GM21786 (cell line): ENCODE data around the gene ZSWIM9.

Experiments used
- ATAC-seq: cut with Tn5 transposase; IDR thresholded peaks from one replicate; pipeline ENCODE4 v1.9.1; 2021; ENCODE audit not compliant: unreplicated experiment

Gene ZSWIM9

GRCh38 chr19:48174445-48175030, 4.1 kb downstream of the ZSWIM9 start:
- no peak for ATAC-seq

- ATAC-seq, result no peak
These were observed 5.1 kb downstream of the ZSWIM9 start for GRCh38 chr19:48175578-48175977.

DNA sequence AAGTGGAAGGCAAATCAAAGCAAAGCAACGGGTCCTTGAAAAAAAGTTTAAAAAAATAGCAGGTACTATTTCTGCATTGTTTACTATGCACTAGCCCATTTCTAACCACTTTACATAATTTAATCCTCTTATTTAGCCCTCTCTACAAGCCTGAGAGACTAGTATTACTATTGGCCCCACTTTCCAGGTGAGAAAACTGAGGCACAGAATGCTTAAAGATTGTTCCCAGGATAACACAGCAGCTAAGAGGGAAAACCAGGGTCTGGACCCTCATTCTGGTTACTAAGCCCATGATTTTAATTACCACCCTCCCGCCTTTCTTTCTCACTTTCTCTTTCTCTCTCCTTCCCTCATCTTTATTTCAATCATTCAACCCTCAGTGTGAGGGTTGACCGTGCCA, 5.7 kb downstream of the ZSWIM9 start:
- ATAC-seq, result no peak

DNA sequence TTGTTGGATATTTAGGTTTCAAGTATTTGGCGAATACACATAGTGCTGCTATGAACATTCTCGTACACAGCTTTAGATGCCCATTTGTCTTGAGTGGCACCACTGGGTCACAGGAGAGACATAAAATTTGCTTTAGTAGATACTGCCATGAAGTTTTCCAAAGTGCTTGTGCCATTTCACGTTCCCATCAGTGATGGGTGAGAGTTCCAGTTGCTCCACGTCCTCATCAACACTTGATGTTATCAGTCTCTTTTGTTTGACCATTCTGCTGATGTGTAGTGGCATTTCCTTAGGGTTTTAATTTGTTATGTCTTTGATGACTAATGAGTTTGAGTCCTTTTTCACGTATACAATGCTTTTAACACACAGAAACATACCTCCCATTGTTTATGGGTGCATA, 11.0 kb downstream of the ZSWIM9 start:
- no peak for ATAC-seq

DNA sequence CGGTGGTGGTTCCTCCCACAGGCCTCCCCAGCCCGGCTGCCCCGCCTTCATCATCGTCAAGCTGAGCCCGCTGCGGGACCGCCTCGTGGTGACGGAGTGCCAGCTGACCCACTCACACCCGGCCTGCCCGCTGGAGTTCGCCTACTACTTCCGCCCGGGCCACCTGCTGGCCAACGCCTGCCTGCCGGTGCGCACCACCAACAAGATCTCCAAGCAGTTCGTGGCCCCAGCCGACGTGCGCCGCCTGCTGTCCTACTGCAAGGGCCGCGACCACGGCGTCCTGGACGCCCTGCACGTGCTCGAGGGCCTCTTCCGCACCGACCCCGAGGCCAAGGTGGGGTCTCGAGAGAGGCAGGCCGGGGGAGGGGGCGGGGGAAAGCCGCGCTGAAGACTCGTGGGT, 12.0 kb downstream of the ZSWIM9 start:
- no peak for ATAC-seq

DNA sequence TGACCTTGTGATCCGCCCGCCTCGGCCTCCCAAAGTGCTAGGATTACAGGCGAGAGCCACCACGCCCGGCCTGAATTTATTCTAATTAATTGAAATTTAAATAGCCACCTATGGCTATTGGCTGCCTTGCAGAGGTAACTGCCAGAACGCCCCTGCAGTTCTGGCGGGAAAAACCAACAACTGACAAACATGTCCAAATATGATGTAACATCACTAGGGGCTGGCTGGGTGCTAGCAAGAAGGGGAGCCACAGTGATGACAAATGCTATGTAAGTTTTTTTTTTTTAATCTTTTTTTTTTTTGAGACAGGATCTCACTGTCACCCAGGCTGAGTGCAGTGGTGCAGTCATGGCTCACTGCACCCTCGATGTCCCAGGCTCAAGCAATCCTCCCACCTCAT, 12.9 kb downstream of the ZSWIM9 start:
- no peak for ATAC-seq

DNA sequence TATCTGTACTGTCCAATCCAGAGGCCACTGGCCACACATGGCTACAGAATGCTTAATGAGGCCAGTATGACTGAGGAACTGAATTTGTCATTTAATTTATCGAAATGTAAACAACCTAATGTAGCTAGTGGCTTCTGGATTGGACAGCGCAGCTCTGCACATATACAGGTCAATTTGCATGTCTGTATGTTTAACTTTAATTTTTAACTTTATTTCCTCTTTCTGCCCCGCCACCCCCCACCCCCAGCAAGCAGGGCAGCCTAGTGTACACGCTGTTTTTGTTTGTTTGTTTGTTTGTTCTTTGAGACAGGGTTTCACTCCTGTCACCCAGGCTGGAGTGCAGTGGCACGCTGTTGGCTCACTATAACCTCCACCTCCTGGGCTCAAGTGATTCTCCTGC, 15.5 kb downstream of the ZSWIM9 start:
- no peak for ATAC-seq

GRCh38 chr19:48186541-48186991, 16.1 kb downstream of the ZSWIM9 start:
- no peak for ATAC-seq

DNA sequence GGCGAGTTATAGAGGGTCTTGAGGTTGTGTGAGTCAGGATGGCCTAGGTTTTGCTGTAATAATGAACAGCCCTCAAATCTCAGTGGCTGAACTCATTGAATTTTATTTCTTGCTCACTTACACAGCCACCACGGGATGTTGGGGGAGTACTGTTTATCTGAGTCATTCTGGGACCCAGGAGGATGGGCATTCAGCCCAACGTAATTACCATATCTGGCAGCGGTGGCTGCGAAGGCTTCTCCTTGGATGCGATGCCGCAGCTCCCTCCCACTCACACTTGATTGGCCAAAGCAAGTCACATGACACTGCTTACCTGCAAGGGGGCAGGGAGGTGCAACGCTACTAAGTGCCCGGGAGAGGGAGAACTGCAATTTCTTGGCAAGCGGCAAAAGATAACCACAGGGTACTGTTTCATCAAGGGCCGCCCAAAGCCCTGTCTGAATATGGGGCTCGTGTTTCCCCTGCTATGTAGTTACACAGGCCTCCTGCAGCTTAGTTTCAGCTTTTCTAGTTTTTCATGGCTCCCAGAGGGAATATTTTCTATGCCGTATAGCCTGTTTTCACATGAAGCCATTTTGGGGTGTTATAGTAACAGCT, 19.9 kb downstream of the ZSWIM9 start:
- ATAC-seq, result no peak

DNA sequence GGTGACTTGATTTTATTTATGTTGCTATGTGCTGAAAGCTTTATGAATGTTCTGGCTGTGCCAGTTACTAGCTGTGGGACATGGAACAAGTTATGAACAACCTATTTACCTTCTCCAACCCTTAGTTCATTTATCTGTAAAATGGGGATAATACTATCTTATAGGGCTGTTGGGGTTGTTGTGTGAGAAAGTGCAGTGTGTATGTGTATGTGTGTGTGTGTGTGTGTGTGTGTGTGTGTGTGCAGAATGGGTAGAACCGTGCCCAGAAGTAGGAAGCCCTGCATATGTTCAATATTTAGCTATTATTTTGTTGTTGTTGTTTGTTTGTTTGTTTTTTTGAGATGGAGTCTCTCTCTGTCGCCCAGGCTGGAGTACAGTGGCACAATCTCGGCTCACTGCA, 20.4 kb downstream of the ZSWIM9 start:
- ATAC-seq, result no peak

GRCh38 chr19:48192750-48193149, 22.3 kb downstream of the ZSWIM9 start:
- no peak for ATAC-seq

DNA sequence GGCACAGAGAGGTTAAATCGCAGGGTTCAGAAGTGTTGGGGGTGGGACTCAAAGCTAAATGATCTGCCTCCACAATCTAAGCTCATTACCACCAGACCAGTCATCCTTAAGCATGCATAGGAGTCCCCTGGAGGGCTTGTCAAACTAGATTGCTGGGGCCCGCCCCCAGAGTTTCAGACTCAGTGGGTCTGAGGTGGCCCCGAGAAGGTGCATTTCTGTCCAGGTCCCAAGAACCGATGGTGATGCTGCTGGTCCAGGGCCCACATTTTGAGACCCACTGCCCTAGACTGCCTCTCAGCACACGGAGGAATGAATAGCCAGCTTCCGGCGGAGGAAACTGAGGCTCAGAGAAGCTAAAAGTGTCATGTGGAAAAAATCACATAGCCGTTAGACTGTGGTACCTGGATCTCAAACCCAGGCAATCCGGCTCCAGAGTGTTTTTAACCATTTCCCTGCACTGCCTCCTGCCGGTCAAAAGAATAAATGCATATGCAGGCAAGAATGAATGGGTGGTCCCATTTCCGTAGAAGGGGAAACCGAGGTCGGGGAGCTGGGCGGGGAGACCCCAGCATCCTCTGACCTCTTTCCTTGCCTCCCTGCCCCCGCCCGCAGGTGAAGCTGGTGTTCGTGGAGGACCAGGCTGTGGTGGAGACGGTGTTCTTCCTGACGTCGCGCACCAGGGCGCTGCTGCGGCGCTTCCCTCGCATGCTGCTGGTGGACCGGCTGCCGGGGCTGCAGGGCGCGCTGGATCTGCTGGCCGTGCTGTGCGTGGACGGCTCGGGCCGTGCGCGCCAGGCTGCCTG, 23.8 kb downstream of the ZSWIM9 start:
- no peak for ATAC-seq

- no peak for ATAC-seq
These were observed 24.7 kb downstream of the ZSWIM9 start for GRCh38 chr19:48194844-48195830.

GRCh38 chr19:48196321-48196763, 25.9 kb downstream of the ZSWIM9 start:
- ATAC-seq, result no peak

GRCh38 chr19:48196933-48197665, 26.6 kb downstream of the ZSWIM9 start:
- no peak for ATAC-seq

DNA sequence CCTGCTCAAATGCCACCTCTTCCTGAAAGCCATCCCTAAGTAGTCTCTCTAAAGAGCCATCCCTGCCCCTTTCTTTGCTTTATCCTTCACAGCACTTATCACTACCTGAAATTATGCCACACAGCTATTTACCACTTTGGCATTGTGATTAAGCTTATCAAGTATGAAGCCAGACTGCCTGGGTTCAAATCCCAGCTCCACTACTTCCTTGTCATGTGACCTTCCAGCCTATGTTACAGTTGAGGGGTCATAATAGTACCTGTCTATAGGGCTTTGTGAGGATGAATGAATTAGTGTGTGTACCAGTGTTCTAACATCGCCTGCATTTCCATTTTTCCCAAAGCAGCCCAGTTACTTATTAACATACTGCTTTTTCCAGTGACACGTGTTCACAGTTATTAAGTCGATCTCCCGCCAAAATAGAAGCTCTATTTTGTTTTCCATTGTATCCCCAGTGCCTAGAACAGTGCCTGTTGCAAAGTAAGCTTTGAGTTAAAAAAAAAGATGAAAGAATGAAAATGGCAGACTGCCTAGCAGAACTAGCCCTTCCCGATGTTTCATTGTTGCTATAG, 32.8 kb downstream of the ZSWIM9 start:
- no peak for ATAC-seq

- peak; percentile 94 for ATAC-seq
These were observed 33.5 kb downstream of the ZSWIM9 start for GRCh38 chr19:48203794-48204628.

- ATAC-seq, result no peak
These were observed 36.1 kb downstream of the ZSWIM9 start for GRCh38 chr19:48206397-48207093.
